Mesenchymal stem cell (in vitro differentiated cells and primary cell): ENCODE data around the gene MBD2.

Experiments used
- DNase-seq: peaks from one replicate; pipeline ENCODE4 v3.0.0-alpha.2; 2013
- H2AFZ ChIP-seq: one replicate; pipeline ENCODE4 v1.6.1; 2013; ENCODE audit warnings: low read depth, mild to moderate bottlenecking, control low read depth, inconsistent platforms, low read length, moderate library complexity
- H2AK5ac ChIP-seq: 2 replicates; pipeline ENCODE4 v1.6.1; 2013; ENCODE audit warnings: low read length, moderate library complexity, mild to moderate bottlenecking, inconsistent platforms; ENCODE audit not compliant: severe bottlenecking
- H2BK120ac ChIP-seq: one replicate; pipeline ENCODE4 v1.6.1; 2013; ENCODE audit warnings: low read depth, mild to moderate bottlenecking, inconsistent platforms, low read length, moderate library complexity
- H2BK12ac ChIP-seq, 2 experiments: one replicate each; pipeline ENCODE4 v1.6.1; 2013; ENCODE audit warnings: inconsistent platforms in 2 of 2, low read length in 2 of 2, mild to moderate bottlenecking in 2 of 2, moderate library complexity in 2 of 2, control low read depth in 1 of 2
- H2BK15ac ChIP-seq: one replicate; pipeline ENCODE4 v1.6.1; 2013; ENCODE audit warnings: mild to moderate bottlenecking, low read depth, inconsistent platforms; ENCODE audit not compliant: poor library complexity, severe bottlenecking
- H2BK5ac ChIP-seq: 2 replicates; pipeline ENCODE4 v1.6.1; 2013; ENCODE audit warnings: low read depth, mild to moderate bottlenecking, low read length, control low read depth, inconsistent platforms; ENCODE audit not compliant: poor library complexity, severe bottlenecking
- H3K14ac ChIP-seq, 2 experiments: one replicate each; pipeline ENCODE4 v1.6.1; 2013; ENCODE audit warnings: inconsistent platforms in 2 of 2, low read length in 2 of 2, control low read depth in 1 of 2, mild to moderate bottlenecking in 1 of 2, moderate library complexity in 1 of 2
- H3K18ac ChIP-seq, 2 experiments: one replicate each; pipeline ENCODE4 v1.6.1; 2013; ENCODE audit warnings: inconsistent platforms in 2 of 2, low read length in 2 of 2, control low read depth in 1 of 2, low read depth in 1 of 2, mild to moderate bottlenecking in 1 of 2
- H3K23ac ChIP-seq, 2 experiments: one replicate each; pipeline ENCODE4 v1.6.1; 2013; ENCODE audit warnings: inconsistent platforms in 2 of 2, low read length in 2 of 2, mild to moderate bottlenecking in 2 of 2, moderate library complexity in 2 of 2, control low read depth in 1 of 2
- H3K27ac ChIP-seq: 2 replicates; pipeline ENCODE4 v1.5.1; 2013; ENCODE audit warnings: mild to moderate bottlenecking, moderate library complexity, low read length, control low read depth, inconsistent platforms; ENCODE audit not compliant: poor library complexity, severe bottlenecking
- H3K27me3 ChIP-seq, 2 experiments: 2 replicates each; pipeline versions ENCODE4 v1.6.1 to v1.7.0; 2013; ENCODE audit warnings: low read length in 2 of 2, mild to moderate bottlenecking in 2 of 2, moderate library complexity in 2 of 2, control low read depth in 1 of 2, inconsistent platforms in 1 of 2; ENCODE audit not compliant: control insufficient read depth in 1 of 2, insufficient read depth in 1 of 2
- H3K36me3 ChIP-seq, 2 experiments: 2 replicates each; pipeline versions ENCODE4 v1.6.1 to v1.7.0; 2013; ENCODE audit warnings: low read length in 2 of 2, control low read depth in 1 of 2, inconsistent platforms in 1 of 2, low read depth in 1 of 2, mild to moderate bottlenecking in 1 of 2; ENCODE audit not compliant: insufficient read depth in 2 of 2, control insufficient read depth in 1 of 2
- H3K4ac ChIP-seq, 2 experiments: one replicate each; pipeline ENCODE4 v1.6.1; 2013; ENCODE audit warnings: inconsistent platforms in 2 of 2, low read length in 2 of 2, mild to moderate bottlenecking in 2 of 2, moderate library complexity in 2 of 2, control low read depth in 1 of 2, low read depth in 1 of 2
- H3K4me1 ChIP-seq: 2 replicates; pipeline ENCODE4 v1.6.1; 2013; ENCODE audit warnings: low read depth, low read length, control low read depth; ENCODE audit not compliant: control insufficient read depth, insufficient read depth
- H3K4me2 ChIP-seq: 2 replicates; pipeline ENCODE4 v1.6.1; 2013; ENCODE audit warnings: low read length, mild to moderate bottlenecking, inconsistent platforms; ENCODE audit not compliant: poor library complexity, severe bottlenecking
- H3K4me3 ChIP-seq, 2 experiments: 2 replicates each; pipeline versions ENCODE4 v1.5.1 to v1.7.0; 2013; ENCODE audit warnings: low read length in 2 of 2, mild to moderate bottlenecking in 2 of 2, control low read depth in 1 of 2, low read depth in 1 of 2; ENCODE audit not compliant: insufficient read depth in 1 of 2
- H3K79me1 ChIP-seq: replicated peaks from 2 replicates; pipeline ENCODE4 v1.6.1; 2013; ENCODE audit warnings: mild to moderate bottlenecking, control low read depth, low read length, inconsistent platforms; ENCODE audit not compliant: poor library complexity, severe bottlenecking
- H3K9ac ChIP-seq: 2 replicates; pipeline ENCODE4 v1.7.0; 2013; ENCODE audit warnings: mild to moderate bottlenecking, low read length, moderate library complexity
- H3K9me3 ChIP-seq: 2 replicates; pipeline ENCODE4 v1.7.0; 2013; ENCODE audit warnings: mild to moderate bottlenecking, low read length; ENCODE audit not compliant: control insufficient read depth
- H4K8ac ChIP-seq: one replicate; pipeline ENCODE4 v1.6.1; 2013; ENCODE audit warnings: inconsistent platforms, mild to moderate bottlenecking, low read length, moderate library complexity
- H4K91ac ChIP-seq: one replicate; pipeline ENCODE4 v1.6.1; 2013; ENCODE audit warnings: mild to moderate bottlenecking, low read length, inconsistent platforms
- WGBS: methylation state at CpG from one replicate; pipeline ENCODE4 v1.1.7; 2013; ENCODE audit warnings: mixed read lengths; 5-methylcytosine and 5-hydroxymethylcytosine counted together

MBD2 gene

DNA sequence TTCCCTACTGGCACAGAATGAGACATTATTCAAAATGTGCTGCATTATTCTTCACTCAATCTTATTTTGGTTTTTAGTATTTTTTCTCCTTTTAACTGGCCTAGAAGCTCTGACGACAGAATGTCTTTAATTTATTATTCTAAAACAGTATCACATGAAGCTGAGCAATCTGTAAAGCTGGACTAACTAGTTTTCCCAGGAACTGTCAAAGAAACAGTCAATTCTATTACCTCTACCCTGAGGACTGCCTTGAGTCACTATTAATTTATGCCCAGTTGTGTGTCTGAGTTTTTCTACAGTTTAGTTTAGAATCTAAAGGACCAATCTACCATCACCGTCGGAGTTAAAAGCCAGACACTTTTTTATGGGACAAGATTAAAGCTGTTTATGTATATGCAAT, 31.6 kb downstream of the MBD2 start:
- H3K9me3 ChIP-seq = no peaks in the 10 kb centered on the region
- H3K36me3 ChIP-seq = peaks cover 6 to 43% of the 10 kb centered on the region in 2 experiments
- H3K23ac ChIP-seq = no peak overlapping the region
- no peak for DNase-seq
- no peak overlapping the region for H3K4me3 ChIP-seq
- H4K8ac ChIP-seq = no peak overlapping the region
- no CpG with 5 or more reads among the region's 3 CpGs for WGBS
- H2AK5ac ChIP-seq = no peak overlapping the region
- H3K4me2 ChIP-seq = no peak overlapping the region
- H3K27ac ChIP-seq = no peak overlapping the region
- H2BK12ac ChIP-seq = no peak overlapping the region
- H2AFZ ChIP-seq = no peak overlapping the region
- H2BK15ac ChIP-seq = no peak overlapping the region
- no peak overlapping the region for H4K91ac ChIP-seq
- no peak overlapping the region for H3K14ac ChIP-seq
- no peak overlapping the region for H2BK5ac ChIP-seq
- H3K27me3 ChIP-seq = no peaks in the 10 kb centered on the region
- no peak overlapping the region for H3K9ac ChIP-seq
- H3K4ac ChIP-seq = no peak overlapping the region
- no peak overlapping the region for H3K18ac ChIP-seq
- no peaks in the 10 kb centered on the region for H3K4me1 ChIP-seq
- no peak overlapping the region for H2BK120ac ChIP-seq
- H3K79me1 ChIP-seq = peaks cover 21% of the 10 kb centered on the region

DNA sequence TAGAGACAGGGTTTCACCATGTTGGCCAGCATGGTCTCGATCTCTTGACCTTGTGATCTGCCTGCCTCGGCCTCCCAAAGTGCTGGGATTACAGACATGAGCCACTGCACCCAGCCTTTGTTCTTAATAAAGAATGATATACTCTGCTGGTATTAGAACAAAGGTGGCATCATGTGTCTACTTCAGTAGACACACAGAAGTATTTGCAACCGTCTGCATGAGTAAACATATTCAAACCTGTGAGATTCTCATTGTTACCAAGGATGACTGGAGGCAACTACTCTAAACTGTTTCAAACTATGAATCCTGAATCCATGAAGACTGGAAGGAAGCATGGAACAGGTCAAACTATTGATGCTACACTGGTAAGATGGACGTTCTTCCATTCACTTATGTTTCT, 32.1 kb downstream of the MBD2 start:
- Histone ChIP-seq H2BK120ac (no peak overlapping the region), H3K18ac (no peak overlapping the region), H2BK12ac (no peak overlapping the region), H3K27ac (no peak overlapping the region), H3K79me1 (peaks cover 20% of the 10 kb centered on the region), H2AFZ (no peak overlapping the region), H3K36me3 (peaks cover 6 to 44% of the 10 kb centered on the region in 2 experiments), H4K8ac (no peak overlapping the region), H4K91ac (no peak overlapping the region), H3K23ac (no peak overlapping the region), H2BK15ac (no peak overlapping the region), H3K4me2 (no peak overlapping the region), H3K9me3 (no peaks in the 10 kb centered on the region), H3K4me3 (no peak overlapping the region), H3K4ac (no peak overlapping the region), H2BK5ac (no peak overlapping the region), H3K14ac (no peak overlapping the region), H3K4me1 (no peaks in the 10 kb centered on the region), H2AK5ac (no peak overlapping the region), H3K9ac (no peak overlapping the region), H3K27me3 (no peaks in the 10 kb centered on the region)
- DNase-seq = no peak
- WGBS = 93% methylated on average over 4 of the region's 4 CpGs

DNA sequence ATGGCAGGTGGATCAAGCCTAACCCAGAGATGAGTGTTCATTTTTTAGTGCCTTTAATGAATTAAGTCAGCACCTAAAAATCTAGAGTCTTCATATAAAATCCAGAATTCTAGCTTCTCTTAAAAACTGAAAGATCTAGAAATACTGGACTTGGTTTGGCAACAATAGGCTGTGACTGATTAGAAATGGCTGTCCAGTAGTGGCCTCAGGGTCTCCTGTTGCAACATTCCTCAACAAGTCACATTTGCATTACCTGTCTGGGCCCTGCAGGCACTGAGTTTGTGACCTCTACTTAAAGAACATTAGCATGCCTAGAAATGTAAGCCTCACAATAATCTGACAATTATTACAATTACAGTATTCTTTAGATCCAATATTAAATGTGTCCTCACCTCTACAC, 33.1 kb downstream of the MBD2 start:
- H3K14ac ChIP-seq = no peak overlapping the region
- H3K4me2 ChIP-seq = no peak overlapping the region
- no peak overlapping the region for H3K4ac ChIP-seq
- H3K79me1 ChIP-seq = peaks cover 17% of the 10 kb centered on the region
- no peak overlapping the region for H2BK12ac ChIP-seq
- no peak overlapping the region for H3K4me3 ChIP-seq
- H2BK5ac ChIP-seq = no peak overlapping the region
- H3K23ac ChIP-seq = no peak overlapping the region
- H2BK120ac ChIP-seq = no peak overlapping the region
- no peak overlapping the region for H4K8ac ChIP-seq
- no peak overlapping the region for H3K18ac ChIP-seq
- H3K27ac ChIP-seq = no peak overlapping the region
- H2BK15ac ChIP-seq = no peak overlapping the region
- peaks cover 6 to 51% of the 10 kb centered on the region in 2 experiments for H3K36me3 ChIP-seq
- no peak for DNase-seq
- H3K27me3 ChIP-seq = no peaks in the 10 kb centered on the region
- H3K9ac ChIP-seq = no peak overlapping the region
- H3K9me3 ChIP-seq = no peaks in the 10 kb centered on the region
- no peak overlapping the region for H4K91ac ChIP-seq
- H2AFZ ChIP-seq = no peak overlapping the region
- no peaks in the 10 kb centered on the region for H3K4me1 ChIP-seq
- H2AK5ac ChIP-seq = no peak overlapping the region

DNA sequence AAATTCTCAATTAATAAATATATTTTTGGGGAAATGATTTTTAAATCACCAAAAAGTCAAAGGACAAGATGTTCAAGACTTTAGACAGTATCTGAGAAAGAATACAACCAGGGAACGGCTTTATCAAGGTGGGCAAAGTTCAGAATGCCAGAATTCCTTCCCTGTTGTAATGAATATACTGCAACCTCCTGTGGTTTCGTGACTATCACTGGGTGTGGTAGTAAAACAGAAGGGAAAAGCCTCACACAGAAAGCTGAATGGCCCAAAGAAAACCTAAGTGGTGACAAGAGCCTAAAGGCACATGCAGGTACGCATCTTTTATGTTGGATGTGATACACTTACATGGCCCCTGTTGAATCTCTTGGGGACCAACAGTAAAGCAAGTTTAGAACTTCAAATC, 37.1 kb downstream of the MBD2 start:
- Histone ChIP-seq H2BK5ac (no peak overlapping the region), H3K4ac (no peak overlapping the region), H3K36me3 (peaks cover 9 to 70% of the 10 kb centered on the region in 2 experiments), H4K8ac (no peak overlapping the region), H3K14ac (no peak overlapping the region), H3K4me2 (no peak overlapping the region), H2AK5ac (no peak overlapping the region), H3K9me3 (no peaks in the 10 kb centered on the region), H3K27me3 (no peaks in the 10 kb centered on the region), H3K79me1 (peaks cover 21% of the 10 kb centered on the region), H2AFZ (no peak overlapping the region), H3K4me3 (no peak overlapping the region), H4K91ac (no peak overlapping the region), H3K23ac (no peak overlapping the region), H3K4me1 (peaks cover 2% of the 10 kb centered on the region), H2BK15ac (no peak overlapping the region), H2BK120ac (no peak overlapping the region), H3K18ac (no peak overlapping the region), H3K27ac (no peak overlapping the region), H3K9ac (no peak overlapping the region), H2BK12ac (no peak overlapping the region)
- WGBS = 96% methylated on average over 3 of the region's 3 CpGs
- DNase-seq = no peak
